GM10266 (cell line): ENCODE measurements around the gene GRID2.

Experiments used
- DNase-seq: peaks from one replicate; pipeline ENCODE4 v3.0.0; 2012; ENCODE audit errors: extremely low spot score
- CTCF ChIP-seq: IDR thresholded peaks from 2 replicates; pipeline ENCODE4 v1.5.1; 2012; ENCODE audit warnings: mild to moderate bottlenecking, low read depth; ENCODE audit not compliant: control insufficient read depth, insufficient read depth; ENCODE audit errors: missing control alignments

GRID2 gene

GRCh38 chr4:92678292-92678691 is 374.5 kb downstream of the GRID2 start:
- no peak for DNase-seq
- TF ChIP-seq CTCF, result no peak

GRCh38 chr4:92679149-92679548 is 375.4 kb downstream of the GRID2 start:
- no peak for DNase-seq
- TF ChIP-seq CTCF, result no peak

GRCh38 chr4:92714640-92715039 is 410.9 kb downstream of the GRID2 start:
- TF ChIP-seq CTCF, result no peak
- no peak for DNase-seq

- no peak for DNase-seq
- no peak for TF ChIP-seq CTCF
Measured at GRCh38 chr4:92733231-92733630, 429.5 kb downstream of the GRID2 start.

GRCh38 chr4:92735025-92735665 is 431.4 kb downstream of the GRID2 start:
- TF ChIP-seq CTCF, result no peak
- no peak for DNase-seq

GRCh38 chr4:92760433-92760832 is 456.7 kb downstream of the GRID2 start:
- no peak for DNase-seq
- TF ChIP-seq CTCF, result no peak

- TF ChIP-seq CTCF, result no peak
- DNase-seq, result no peak
Measured at GRCh38 chr4:92776080-92776479, 472.3 kb downstream of the GRID2 start.
